ENCODE data around the gene TMEM207.

Gene TMEM207

GRCh38 chr3:190494907-190495306, 45.2 kb upstream of the TMEM207 start:
- DNase-seq (ENCODE audit: low spot score): no peak
- TF ChIP-seq, protein P1, sequence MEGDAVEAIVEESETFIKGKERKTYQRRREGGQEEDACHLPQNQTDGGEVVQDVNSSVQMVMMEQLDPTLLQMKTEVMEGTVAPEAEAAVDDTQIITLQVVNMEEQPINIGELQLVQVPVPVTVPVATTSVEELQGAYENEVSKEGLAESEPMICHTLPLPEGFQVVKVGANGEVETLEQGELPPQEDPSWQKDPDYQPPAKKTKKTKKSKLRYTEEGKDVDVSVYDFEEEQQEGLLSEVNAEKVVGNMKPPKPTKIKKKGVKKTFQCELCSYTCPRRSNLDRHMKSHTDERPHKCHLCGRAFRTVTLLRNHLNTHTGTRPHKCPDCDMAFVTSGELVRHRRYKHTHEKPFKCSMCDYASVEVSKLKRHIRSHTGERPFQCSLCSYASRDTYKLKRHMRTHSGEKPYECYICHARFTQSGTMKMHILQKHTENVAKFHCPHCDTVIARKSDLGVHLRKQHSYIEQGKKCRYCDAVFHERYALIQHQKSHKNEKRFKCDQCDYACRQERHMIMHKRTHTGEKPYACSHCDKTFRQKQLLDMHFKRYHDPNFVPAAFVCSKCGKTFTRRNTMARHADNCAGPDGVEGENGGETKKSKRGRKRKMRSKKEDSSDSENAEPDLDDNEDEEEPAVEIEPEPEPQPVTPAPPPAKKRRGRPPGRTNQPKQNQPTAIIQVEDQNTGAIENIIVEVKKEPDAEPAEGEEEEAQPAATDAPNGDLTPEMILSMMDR (IDR thresholded peaks at IDR 0.05; ENCODE audit: extremely low read depth, missing control alignments): no peak

DNA sequence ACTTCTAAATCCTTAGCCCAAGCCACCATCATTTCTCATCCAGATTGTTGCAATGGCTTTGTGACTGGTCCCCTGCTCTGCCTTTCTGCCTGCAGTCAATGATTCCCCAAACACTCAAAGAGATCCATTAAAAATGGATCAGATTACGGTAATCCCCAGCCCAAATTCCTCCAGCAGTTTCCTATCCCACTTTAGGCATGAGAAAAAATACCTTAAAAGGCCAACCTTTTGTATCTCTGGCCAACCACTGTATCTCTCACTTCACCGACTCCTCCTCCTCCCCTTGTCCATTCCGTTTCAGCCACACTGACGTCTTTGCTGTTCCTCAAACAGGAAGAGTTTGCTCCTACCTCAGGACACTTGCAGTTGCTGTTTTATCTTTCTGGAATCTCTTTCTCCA, 43.3 kb upstream of the TMEM207 start:
- DNase-seq (ENCODE audit: low spot score): no peak
- TF ChIP-seq, protein P1 (IDR thresholded peaks at IDR 0.05; ENCODE audit: extremely low read depth, missing control alignments): no peak

DNA sequence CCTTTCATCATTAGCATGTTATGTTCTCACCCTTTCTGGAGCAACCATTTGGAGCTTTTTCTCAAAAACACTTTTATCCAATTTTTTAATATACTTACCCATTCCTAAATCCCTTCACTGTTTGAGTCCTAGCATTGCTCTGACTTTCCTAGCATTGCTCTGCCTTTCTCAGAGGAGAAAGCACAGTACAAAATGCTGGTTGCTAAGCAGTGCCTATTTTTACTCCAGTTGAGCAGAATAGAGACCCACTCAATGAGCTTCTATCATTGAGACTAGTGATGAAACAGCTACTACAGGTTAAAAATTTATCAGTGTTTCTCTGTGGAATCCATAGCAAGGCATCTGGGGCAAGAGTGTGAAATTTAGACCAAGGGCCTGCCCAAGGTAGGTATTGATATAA, 42.4 kb upstream of the TMEM207 start:
- DNase-seq (ENCODE audit: low spot score): no peak
- TF ChIP-seq, protein P1 (IDR thresholded peaks at IDR 0.05; ENCODE audit: extremely low read depth, missing control alignments): no peak

DNA sequence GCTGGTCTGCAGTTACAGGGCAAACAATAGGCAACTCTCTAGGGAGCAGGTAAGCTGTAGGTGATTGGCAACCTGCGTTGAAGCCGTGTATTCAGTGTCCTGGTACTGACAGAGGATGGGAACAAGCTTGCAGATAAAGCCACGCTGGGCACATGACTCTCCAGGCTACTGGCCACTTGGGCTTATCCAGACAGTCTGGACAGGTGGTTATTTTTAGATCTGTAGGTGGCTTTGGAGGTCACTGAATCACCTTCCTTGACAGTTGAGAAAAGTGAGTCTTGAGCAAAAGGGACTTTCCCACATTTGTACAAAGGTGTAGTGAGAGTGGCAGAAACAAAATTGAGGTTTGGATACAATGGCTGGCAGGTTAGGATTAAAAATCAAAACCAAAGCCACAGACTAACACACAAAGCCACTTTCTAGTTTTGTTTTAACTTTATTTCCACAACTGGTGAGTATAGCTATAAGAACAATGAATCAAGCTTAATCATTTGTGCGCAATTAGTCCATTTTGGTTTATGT, 41.9 kb upstream of the TMEM207 start:
- TF ChIP-seq, protein P1 (IDR thresholded peaks at IDR 0.05; ENCODE audit: extremely low read depth, missing control alignments): no peak
- DNase-seq (ENCODE audit: low spot score): no peak

DNA sequence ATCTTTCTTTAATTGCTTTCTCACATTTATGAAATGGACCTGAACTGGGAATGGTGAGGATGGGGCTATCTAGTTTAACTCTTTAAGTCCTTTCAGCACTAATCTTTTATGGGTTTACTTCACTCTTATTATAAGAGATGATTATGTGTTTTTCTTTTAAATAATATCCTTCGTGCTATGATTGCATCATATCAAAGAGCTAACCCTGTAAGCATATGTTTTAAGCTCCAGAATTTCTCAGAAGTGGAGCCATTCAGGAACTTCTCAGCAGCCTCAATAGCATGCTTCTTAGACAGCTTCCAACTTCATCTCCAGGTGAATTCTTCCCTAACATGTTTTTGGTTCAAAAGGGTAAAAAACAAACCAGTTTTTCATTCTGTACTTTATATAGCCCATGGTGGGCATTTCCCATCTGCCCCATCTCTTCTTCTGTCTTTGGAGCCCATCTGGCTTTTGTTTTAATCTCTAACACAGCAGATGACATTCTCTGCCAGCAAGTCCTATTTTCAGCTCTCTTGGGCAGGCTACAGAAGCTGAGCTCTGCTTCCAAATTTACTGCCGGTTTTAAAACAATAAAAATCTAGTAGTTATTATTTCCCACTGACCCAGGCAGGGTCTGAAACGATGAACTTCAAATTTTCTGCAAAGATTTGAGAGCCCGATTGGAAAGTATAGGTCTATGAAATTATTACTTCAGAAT, 37.4 kb upstream of the TMEM207 start:
- TF ChIP-seq, protein P1 (IDR thresholded peaks at IDR 0.05; ENCODE audit: extremely low read depth, missing control alignments): no peak
- DNase-seq (ENCODE audit: low spot score): no peak

DNA sequence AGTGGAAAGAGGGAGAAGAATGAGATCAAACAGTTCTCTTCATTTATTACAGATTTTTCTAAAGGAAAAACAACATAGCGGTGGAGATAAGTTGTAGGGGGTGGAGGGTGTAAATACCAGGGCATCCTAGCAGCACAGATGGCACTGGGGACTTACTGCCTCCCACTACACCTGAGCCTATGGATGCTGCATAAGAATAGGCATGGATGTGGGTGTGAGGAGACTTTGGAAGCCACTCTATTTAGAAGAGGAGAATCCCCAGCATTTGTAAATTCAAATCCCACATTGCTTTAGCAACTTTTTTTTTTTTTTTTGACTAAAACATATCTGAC, 36.8 kb upstream of the TMEM207 start:
- no peak for DNase-seq (ENCODE audit: low spot score)
- TF ChIP-seq, protein P1 (IDR thresholded peaks at IDR 0.05; ENCODE audit: extremely low read depth, missing control alignments): no peak

DNA sequence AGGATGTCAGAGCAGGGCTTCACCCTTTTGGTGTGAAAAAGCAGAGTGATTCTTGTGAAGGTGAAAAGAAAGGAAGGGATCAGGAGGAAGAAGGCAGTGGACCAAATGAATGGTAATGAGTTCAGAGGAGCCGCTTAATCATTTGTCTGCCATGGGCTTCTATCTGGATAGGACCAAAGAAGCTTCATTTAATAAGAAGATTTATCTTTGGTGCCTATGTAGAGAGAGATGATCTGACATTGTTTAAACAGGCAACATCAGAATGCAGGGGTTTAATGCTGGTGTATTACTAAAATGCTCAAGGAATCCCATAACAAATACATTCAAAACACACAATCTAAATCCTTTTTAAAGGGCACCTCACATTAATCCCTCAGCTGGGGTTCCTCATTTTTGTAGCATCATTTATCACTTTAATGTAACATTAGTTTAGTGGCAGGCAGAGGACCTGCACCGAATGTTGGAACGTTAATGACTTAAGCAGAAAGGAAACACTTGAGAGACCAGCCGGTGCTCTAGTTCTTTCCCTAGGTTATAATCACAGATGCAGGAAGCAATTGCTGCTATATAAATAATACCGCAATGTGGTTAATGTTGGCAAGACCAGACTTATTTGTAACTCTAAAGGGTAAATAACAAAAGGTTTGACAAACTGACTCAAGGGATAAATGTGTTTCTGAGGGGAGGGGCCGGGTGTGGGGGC, 36.3 kb upstream of the TMEM207 start:
- TF ChIP-seq, protein P1 (IDR thresholded peaks at IDR 0.05; ENCODE audit: extremely low read depth, missing control alignments): no peak
- no peak for DNase-seq (ENCODE audit: low spot score)

Measured in GM20000 (cell line).